NOMO-1 (cell line): ENCODE data around the gene NELFB.
A peak's percentile ranks its signal among the peaks of the same experiment; 100 is the strongest.

Experiments used
- DNase-seq, 2 experiments: peaks; one replicate each; lab custom pipeline; 2025; ENCODE audit not compliant: unreplicated experiment in 2 of 2; lab: John Stamatoyannopoulos, UW

NELFB gene

GRCh38 chr9:137254624-137255447, at the start of gene NELFB:
Gene NELFB (plus strand): TSS chr9:137255327.
- peak; percentile 79 to 98 for DNase-seq

- no peak for DNase-seq
Observed at GRCh38 chr9:137206602-137207001, 48.5 kb upstream of the NELFB start.

GRCh38 chr9:137211532-137211931, 43.6 kb upstream of the NELFB start:
- DNase-seq, result no peak

DNA sequence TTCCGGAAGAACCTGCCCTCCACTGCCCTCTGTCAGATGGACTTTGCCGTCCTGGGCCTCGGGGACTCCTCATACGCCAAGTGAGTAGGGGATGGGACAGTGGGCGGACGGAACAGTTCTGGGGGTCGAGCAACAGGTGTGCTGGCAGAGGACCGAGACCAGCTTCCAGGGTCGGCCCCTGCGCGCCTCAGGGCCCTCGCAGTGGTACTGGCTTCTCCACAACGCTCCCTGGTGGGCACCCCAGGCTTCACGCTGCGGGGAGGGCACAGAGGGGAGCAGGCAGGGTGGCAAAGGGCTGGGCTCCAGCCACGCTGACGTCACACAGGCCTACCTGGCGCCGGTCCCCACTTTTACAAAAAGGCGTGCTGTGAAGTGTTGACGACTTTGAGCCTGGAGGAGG, 42.6 kb upstream of the NELFB start:
- no peak for DNase-seq

- DNase-seq, result no peak
Observed at GRCh38 chr9:137213160-137214060, 41.7 kb upstream of the NELFB start.

DNA sequence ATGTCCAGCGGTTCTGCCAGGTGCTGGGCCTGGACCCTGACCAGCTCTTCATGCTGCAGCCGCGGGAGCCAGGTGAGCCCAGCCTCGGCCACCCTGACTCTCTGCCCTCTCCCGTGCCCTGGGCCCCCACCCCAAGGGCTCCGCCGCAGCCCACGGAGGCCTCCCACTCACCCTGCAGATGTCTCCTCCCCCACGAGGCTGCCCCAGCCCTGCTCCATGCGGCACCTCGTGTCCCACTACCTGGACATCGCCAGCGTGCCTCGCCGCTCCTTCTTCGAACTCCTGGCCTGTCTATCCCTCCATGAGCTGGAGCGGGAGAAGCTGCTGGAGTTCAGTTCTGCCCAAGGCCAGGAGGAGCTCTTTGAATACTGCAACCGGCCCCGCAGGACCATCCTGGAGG, 40.5 kb upstream of the NELFB start:
- no peak for DNase-seq

DNA sequence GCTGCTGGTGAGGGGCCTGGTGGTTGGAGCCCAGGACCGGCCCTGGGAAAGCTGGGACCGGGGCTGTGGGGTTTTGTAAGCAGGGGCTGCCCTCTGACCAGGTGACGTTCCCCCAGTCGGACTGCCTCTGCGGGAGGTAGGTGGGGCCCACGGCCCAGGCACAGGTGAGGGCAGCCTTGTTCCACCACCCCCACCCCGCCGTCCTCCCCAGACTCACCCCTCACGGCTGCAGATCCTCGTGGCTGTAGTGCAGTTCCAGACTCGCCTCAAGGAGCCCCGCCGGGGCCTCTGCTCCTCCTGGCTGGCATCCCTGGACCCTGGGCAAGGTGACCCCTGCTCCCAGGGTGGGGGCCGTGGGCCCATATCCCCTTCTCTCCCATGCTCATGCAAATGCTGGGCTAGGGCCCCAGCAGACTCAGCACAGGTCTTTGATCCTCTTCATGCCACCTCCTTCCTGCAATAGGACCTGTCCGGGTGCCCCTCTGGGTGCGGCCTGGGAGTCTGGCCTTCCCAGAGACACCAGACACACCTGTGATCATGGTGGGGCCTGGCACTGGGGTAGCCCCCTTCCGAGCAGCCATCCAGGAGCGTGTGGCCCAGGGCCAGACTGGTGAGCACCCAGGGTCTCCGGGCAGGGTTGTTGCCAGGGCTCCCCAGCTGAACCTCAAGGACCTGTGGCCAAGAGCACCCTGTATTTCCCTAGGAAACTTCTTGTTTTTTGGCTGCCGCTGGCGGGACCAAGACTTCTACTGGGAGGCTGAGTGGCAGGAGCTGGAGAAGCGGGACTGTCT, 39.7 kb upstream of the NELFB start:
- no peak for DNase-seq

DNA sequence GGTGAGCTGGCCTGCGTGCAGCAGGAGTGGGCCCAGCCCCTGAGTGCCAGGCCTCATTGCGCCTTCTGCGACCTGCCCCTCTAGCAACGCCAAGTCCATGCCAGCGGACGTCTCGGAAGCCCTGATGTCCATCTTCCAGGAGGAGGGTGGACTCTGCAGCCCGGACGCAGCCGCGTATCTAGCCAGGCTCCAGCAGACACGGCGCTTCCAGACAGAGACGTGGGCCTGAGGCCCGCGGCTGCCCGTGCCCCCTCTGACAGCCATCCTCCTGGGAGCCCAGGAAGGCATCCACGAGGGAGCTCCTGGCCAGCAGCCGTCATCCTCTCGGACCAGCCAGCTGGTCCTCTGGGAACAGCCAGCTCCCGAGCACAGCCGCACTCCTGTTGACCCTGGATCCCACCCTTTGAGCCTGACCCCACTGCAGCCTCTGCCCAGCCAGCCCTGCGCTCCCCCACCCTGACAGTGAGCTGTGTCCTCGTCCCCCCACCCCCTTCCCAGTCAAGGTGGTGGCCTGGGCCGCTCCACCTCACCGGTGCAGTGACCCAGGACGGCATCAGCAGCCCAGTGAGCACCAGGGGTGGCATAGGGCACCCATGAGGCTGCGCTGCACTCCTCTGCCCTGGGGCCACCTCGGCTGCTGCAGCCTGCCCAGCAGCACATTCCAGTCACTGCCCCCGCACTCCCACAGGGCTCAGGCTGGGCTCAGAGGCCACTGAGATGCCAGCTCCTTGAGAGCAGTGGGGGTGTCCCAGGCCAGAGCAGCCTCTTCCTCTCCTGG, 38.8 kb upstream of the NELFB start:
- DNase-seq, result no peak

DNA sequence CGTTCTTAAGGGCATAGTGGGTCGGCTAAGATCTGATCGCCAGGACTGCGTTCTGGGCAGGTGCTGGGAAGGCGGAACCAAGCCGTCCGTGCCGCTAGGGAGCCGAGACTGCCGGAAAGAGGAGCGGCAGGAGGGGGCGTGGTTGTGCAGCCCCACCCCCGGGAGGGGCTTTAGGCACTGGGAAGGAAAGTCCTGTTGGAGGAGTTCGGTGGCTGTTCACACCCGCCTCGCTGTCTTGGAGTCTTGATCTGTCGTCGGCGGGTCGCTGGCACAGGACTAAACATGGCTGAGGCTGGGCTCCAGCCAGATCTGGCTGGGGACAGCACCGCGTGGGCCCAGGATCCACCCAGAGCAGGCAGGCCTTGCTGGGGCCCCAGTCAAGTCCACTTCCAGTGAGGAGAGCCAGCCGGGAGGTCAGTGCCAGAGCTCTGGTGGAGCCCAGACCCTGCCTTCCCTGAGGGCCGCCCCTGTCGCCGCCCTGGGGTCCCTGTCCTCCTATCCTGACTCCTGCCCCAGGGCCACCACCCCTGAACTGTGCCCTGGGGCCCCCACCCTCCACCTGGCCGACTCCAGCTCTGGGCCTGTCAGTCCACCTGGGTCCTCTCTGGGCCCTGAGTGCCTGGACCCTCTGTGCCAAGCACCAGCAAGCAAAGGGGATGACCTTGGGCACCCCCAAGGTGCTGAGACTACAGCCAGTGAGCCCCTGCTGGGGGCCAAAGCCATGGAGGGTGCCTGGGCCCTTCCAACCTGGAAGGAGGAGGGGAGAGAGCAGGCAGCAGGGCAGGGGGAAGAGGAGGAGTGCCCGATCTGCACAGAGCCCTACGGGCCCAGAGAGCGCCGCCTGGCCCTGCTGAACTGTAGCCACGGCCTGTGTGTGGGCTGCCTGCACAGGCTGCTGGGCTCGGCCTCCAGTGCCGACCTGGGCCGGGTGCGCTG, 37.6 kb upstream of the NELFB start:
- DNase-seq, result no peak

DNA sequence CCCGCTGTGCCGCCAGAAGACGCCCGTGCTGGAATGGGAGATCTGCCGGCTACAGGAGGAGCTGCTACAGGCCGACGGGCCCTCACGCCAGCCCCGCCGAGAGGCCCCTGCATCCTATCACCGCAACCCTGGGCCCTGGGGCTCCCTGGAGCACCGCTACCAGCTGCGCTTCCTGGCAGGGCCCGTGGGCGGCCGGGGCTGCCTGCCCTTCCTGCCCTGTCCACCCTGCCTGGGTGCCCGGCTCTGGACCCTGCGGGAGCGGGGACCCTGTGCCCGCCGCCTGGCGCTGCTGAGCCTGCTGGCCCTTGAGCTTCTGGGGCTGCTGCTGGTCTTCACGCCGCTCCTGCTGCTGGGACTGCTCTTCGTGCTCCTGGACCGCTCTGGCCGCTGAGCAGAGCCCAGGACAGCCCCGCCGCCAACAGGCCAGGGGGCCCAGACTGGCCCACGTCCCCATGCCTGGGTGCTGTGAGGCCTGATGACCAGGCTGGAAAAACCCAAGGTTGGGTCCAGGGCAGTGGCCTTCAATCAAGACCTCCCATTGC, 36.8 kb upstream of the NELFB start:
- no peak for DNase-seq

GRCh38 chr9:137218754-137219271, 36.3 kb upstream of the NELFB start:
- DNase-seq, result no peak

DNA sequence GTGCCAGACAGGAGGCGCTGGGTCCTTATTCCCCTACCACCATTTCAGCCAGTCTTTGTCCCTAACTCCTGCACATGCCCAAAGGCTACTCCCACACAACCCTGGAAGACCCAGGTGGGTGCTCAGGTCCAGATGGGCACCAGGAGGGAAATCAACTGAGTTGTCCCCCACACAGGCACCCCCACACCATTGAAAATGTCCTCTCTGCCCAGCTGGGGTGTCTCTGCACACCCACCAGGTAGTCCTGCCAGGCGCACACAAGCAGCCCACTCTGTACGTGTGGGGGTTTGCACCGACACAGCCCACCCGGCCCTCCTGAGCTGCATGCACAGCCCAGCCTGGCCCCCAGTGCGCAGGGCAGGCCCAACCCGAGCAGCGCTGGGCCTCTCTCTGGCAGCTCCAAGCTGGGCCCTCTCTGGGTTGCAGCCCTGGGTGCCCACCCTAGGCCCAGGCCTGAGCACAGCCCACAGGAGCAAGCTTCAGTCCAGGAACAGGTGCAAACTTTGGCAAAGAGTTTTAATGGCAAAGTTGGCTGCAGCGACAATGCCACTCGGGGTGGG, 35.3 kb upstream of the NELFB start:
- DNase-seq, result no peak

- DNase-seq, result no peak
Observed at GRCh38 chr9:137220317-137221094, 34.6 kb upstream of the NELFB start.

DNA sequence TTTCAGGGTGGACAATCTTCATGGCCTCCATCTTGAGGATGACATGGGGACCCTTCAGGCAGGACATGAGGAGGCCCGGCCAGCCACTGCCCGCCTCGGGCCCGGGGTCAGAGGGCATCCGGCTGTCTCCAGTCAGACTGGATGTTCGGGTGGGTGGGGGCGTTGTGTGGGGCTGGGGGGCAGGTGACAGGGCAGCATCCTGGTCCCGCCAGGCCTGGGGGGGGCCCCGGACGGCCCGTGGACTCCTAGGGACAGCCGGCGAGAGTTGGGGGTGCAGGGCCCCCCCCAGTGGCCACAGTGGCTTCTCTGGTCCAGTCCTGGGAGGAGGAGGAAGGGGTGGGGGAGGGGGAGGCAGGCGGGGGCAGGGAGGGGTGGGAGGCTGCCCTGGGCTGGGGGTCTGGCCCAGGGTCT, 34.0 kb upstream of the NELFB start:
- no peak for DNase-seq

GRCh38 chr9:137221506-137222111, 33.5 kb upstream of the NELFB start:
- no peak for DNase-seq

GRCh38 chr9:137222190-137223077, 32.7 kb upstream of the NELFB start, which contains the start of gene RNF208:
Gene RNF208 (minus strand): TSS chr9:137222240. CDS start chr9:137221212, 1,028 bp downstream.
- no peak for DNase-seq
